Measurements from ENCODE around the gene ZKSCAN1.
A peak's percentile ranks its signal among the peaks of the same experiment; 100 is the strongest.

ZKSCAN1 gene

GRCh38 chr7:100040575-100040974 is 25.2 kb downstream of the ZKSCAN1 start:
- DNase-seq, result no peak

GRCh38 chr7:100044718-100045117 is 29.3 kb downstream of the ZKSCAN1 start:
- DNase-seq, result no peak

DNA sequence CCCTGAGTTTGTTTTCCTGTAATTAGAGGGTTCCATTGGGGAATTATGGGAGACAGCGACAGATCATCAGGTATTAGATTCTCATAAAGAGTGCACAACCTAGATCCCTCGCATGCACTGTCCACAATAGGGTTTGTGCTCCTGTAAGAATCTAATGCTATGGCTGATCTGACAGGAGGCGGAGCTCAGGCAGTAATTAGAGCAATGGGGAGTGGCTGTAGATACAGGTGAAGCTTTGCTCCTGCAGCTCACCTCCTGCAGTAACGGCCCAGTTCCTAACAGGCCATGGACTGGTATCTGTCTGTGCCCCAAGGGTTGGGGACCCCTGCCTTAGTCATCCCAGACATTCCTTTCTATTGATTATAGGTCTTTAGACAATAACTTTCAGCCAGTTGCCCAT is 33.3 kb downstream of the ZKSCAN1 start:
- DNase-seq, result no peak

DNA sequence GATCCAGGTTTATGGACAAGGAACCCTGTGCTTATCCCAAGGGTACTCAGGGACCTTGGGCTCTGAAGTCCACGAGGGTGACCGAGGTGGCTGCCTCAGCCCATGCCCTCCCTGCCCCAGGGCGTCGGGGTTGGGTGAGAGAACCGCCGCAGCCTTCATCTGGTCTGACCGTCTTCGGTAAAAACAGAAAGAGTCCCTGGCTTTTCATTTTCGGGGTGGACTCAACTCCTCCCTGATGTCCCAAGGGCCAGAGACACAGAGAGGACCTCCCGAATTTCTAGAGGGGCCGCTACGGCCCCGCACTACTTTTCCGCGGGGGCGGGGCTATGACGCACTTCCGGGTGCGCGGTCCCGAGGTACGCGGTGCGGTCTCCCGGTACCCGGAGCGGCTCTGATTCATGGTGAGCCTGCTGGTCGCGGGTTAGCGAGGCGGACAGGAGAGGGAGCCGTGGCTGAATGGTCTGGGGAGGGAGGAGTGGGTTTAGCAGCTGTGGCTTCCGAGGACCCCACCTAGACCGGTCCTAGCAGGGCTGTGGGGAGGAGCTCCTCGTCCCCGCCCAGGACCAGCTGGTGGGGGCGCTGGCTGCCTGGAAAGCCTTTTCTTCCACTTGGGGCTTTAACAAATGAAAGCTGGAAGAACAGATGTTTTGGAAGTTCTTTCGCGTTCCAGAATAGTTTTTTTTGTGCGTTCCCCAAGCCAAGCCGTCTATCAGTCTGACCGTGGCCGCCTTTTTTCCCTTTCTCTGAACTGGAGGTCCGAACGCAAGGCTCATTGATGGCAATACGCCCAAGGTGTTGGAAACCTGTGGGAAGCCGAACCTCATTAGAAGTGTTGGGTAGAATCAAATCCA is 34.3 kb downstream of the ZKSCAN1 start, which contains the start of gene ZSCAN21:
Gene ZSCAN21 (plus strand): TSS at position 334 of the 851 bp plus-strand sequence. CDS start 7,233 bp downstream, outside the sequence.
- peak; percentile 83 for DNase-seq

GRCh38 chr7:100051611-100052010 is 36.2 kb downstream of the ZKSCAN1 start:
- no peak for DNase-seq

GRCh38 chr7:100053215-100053614 is 37.8 kb downstream of the ZKSCAN1 start:
- peak; percentile 66 for DNase-seq

GRCh38 chr7:100057006-100057405 is 41.6 kb downstream of the ZKSCAN1 start:
- no peak for DNase-seq

DNA sequence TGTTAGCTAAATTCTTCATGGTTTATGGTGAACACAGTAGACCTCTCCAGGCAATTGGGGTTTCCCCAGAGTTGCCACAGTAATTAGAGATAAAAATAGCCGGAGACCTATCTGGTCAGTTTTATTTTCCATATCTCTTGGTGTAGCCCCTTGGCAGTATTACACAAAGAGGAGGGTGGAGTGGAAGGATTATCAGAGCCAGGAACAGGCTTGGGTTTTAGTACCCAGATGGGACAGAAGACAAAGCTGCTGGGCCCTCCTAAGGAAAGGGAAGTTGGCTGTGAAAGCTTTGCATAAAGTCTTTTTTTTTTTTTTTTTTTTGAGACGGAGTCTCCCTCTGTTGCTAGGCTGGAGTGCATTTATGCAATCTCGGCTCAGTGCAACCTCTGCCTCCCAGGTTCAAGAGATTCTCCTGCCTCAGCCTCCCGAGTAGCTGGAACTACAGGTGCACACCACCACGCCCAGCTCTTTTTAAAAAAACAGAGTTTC is 43.9 kb downstream of the ZKSCAN1 start:
- DNase-seq, result no peak

DNA sequence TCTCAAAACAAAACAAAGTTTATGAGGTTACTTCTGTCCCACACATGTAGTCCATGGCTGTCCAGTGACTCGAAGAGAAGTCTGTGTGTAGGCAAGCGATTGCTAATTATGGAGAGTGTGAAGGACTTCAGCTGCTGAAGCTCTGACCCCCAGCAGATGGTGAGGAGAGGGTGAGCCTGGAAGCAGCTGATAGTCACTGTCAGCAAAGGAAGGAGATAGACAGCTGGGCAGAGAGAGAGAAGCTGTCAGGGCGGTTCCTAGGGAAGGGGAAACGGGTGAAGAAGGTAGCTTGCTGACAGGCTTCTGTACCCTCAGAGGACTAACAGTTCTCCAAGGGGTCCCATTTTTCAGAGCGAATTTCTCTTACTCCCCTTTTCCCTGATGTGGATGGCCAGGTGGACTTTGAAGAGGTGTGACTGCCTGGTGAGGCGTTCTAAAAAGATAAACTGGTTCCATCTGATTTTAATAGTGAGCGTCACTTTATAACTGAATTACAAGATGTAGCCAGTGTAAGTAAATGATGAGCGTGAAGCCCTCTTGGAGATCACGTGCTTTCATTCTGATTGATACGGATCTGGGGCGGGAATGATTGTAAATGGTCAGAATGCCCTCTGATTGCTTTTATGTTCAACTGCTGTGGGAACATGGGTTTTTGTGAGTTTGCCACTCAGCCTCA is 46.3 kb downstream of the ZKSCAN1 start:
- DNase-seq, result no peak

- DNase-seq, result no peak
These were observed 48.0 kb downstream of the ZKSCAN1 start for GRCh38 chr7:100063376-100063775.

DNA sequence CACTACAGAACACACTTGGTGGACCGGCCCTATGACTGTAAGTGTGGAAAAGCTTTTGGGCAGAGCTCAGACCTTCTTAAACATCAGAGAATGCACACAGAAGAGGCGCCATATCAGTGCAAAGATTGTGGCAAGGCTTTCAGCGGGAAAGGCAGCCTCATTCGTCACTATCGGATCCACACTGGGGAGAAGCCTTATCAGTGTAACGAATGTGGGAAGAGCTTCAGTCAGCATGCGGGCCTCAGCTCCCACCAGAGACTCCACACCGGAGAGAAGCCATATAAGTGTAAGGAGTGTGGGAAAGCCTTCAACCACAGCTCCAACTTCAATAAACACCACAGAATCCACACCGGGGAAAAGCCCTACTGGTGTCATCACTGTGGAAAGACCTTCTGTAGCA is 48.8 kb downstream of the ZKSCAN1 start:
- DNase-seq, result no peak

DNA sequence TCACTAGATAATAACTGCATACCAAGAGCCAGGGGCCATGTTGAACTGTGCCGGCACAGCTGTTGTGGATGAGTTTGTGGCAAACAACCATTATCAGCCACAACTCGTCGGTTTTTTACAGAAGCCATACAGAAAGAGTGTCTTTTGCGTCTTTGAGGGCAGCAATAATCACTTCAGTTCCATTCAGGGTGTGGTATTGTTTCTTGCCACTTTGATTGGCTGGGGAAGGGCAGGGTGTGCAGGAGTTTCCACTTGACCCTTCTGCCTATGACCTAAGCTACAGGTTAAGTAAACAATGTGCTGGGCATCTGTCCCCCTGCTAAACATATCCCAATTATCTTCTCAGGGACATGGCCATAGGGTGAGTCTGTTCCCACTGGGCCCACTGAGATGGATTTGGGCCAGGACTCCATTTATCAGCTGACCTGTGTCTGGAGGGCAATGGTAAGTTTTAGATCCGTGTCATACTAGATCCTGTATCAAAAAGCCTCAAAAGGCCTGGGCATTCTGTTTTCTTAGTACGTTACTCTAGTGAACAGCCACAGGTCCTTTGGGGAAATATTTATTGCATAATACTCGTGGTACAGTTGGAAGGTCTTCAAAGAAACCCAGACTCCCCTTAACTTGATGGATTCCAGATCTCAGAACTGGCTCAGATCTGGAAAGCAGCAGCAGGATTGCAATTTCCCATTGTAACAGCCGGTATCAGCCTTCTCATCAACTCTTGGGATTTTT is 50.2 kb downstream of the ZKSCAN1 start:
- no peak for DNase-seq

- DNase-seq, result no peak
These were observed 51.6 kb downstream of the ZKSCAN1 start for GRCh38 chr7:100066953-100067352.

GRCh38 chr7:100069991-100070390 is 54.6 kb downstream of the ZKSCAN1 start:
- DNase-seq, result no peak

- DNase-seq, result no peak
These were observed 55.8 kb downstream of the ZKSCAN1 start for GRCh38 chr7:100071018-100071723.

DNA sequence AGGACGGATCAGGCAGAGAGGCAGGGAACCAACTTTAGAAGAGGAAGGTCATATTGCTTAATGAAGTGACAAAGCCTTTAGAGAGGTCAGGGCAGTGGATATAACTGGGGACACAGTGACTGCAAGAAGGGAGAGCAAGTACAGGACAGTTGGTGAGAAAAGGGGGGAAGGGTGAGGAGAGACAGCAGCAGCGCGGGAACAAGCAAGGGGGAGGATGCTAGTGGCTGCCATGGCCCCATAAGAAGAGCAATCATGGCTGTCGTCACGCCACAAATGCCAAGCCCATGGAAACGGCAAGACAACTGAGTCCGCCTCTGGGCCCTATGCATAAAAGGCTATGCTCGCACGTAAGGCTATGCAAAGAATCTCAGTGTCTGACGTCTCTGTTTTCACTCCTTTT is 57.1 kb downstream of the ZKSCAN1 start:
- DNase-seq, result no peak

- no peak for DNase-seq
These were observed 59.4 kb downstream of the ZKSCAN1 start for GRCh38 chr7:100074841-100075240.

- no peak for DNase-seq
These were observed 60.0 kb downstream of the ZKSCAN1 start for GRCh38 chr7:100075418-100075817.

DNA sequence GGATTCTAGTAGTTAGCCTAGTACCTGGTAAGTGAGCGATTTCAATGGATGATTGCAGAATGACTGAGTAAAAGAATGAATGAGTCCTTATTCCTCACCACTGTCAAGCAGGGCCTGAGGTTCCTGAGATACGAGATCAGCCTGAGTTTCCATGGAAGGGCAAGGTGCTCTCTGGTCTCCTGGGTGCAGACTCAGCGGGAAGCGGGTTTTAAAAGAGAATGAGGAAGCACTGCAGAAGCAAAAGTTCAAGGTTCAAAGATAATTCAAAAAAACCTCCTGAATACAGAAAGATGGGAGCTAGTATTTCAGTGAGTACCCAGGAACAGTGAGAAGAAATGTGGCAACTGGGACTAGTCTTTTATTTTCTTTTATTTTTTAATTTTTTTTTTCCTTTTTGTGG is 61.8 kb downstream of the ZKSCAN1 start:
- no peak for DNase-seq

GRCh38 chr7:100079024-100079560 is 63.7 kb downstream of the ZKSCAN1 start:
- DNase-seq, result no peak

- DNase-seq, result no peak
These were observed 65.6 kb downstream of the ZKSCAN1 start for GRCh38 chr7:100080907-100081534.

Data from CD4-positive, alpha-beta T cell treated with Interleukin-17A for 1 hour (primary cell).